D721Med (cell line): ENCODE data around the gene SEC62.

Experiments
- DNase-seq: peaks from one replicate; pipeline ENCODE4 v3.0.0; 2011; ENCODE audit warnings: low spot score; ENCODE audit not compliant: insufficient read length
- FAIRE-seq: peaks from 2 replicates; lab custom pipeline; 2011; peaks lifted over from hg19 to GRCh38; lab: Jason Lieb, UNC
- TF ChIP-seq, protein P1 (sequence below): IDR thresholded peaks from 2 replicates; pipeline ENCODE4 v1.5.1; 2012; ENCODE audit warnings: mild to moderate bottlenecking, control low read depth; ENCODE audit not compliant: insufficient read depth; ENCODE audit errors: missing control alignments

SEC62 gene

DNA sequence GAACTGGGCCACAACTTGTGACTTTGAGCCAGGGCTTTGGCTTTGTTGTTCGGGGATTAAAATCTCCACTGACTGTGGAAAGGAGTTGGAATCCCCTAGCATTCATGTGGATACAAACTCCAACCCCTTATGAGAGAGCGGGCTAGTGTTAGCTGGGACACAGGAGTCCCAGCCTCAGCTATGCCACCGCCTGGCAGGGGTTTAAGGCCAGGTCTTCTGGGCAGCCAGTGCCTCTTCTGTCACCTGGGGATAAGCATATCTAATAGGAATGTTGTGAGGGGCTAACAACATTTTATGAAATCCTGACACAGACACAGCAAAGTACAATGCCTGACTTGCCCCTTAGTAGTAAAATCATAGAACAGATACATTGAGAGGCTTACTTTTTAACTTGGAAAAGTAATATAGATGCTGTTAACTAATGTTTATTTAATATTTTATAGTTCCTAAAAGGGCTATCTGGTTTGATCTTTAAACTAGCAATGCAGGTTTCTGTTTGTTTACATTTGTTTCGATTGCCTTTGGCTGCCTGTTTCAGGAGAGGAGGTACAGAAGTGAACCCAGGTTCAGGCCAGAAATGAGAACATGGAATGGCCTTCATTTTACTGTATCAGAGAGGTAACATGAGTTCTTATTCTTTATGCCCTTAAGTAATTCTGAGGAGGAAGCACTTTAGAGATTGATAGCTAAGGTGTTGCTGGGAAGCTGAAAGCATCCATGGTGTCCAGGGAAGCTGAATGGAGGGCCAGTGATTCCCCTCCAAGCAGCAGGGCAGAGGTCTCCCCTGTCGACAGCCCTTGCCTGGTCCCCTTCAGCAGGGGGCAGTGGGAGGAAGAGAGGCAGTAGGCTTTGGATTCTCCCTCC is 79.9 kb downstream of the SEC62 start:
- TF ChIP-seq, protein P1, sequence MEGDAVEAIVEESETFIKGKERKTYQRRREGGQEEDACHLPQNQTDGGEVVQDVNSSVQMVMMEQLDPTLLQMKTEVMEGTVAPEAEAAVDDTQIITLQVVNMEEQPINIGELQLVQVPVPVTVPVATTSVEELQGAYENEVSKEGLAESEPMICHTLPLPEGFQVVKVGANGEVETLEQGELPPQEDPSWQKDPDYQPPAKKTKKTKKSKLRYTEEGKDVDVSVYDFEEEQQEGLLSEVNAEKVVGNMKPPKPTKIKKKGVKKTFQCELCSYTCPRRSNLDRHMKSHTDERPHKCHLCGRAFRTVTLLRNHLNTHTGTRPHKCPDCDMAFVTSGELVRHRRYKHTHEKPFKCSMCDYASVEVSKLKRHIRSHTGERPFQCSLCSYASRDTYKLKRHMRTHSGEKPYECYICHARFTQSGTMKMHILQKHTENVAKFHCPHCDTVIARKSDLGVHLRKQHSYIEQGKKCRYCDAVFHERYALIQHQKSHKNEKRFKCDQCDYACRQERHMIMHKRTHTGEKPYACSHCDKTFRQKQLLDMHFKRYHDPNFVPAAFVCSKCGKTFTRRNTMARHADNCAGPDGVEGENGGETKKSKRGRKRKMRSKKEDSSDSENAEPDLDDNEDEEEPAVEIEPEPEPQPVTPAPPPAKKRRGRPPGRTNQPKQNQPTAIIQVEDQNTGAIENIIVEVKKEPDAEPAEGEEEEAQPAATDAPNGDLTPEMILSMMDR: no peak
- no peak for DNase-seq
- no peak for FAIRE-seq

DNA sequence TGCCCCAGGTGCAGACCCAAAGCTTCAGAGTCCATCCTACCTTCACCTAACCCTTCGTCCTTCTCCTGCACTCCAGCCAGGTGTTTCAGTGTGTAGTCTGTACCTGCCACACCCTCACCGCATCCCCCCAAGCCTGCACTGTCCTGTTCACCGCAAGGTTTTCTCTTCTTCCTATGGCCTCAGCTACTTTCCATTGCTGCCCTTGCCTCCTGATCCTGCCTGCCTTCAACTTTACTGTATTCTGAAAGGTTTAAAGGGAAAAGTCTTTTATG is 80.5 kb downstream of the SEC62 start:
- TF ChIP-seq, protein P1: no peak
- FAIRE-seq (no peak), DNase-seq (no peak)
